Measurements from ENCODE around the gene EZH1. TPM values are rescaled to one million over a fixed set of nuclear protein-coding genes. Genes with fewer than 3 reads are reported as not detected.

The EZH1 gene
- total and polyA plus RNA-seq, 2 of the 4 experiments (the other 2 are of a cell fraction), result 17.6 to 27.3 TPM

- peaks cover 26% of the 10 kb centered on the region for H3K4me1 ChIP-seq (ENCODE audit: control insufficient read depth, insufficient read depth, low read length)
- H2BK20ac ChIP-seq (ENCODE audit: low read depth, low read length), result peak overlapping the region; percentile 99
- in situ Hi-C loops (cut with MboI; ENCODE audit: low sequenced_read_pairs) (no loop called here), dilution Hi-C loops (cut with HindIII; ENCODE audit: low sequenced_read_pairs, unreplicated experiment) (no loop called here), intact Hi-C loops (cut with micrococcal nuclease) (no loop called here)
- H3K27ac ChIP-seq (ENCODE audit: insufficient read depth, low read length), result no peak overlapping the region; the same call in 1 of the 2 replicates
- peak overlapping the region; percentile 99 for H2AK5ac ChIP-seq (ENCODE audit: low read depth, low read length)
- peak overlapping the region; percentile 92 for H3K4ac ChIP-seq (ENCODE audit: low read depth, low read length)
- peak overlapping the region; percentile 14; the same call in 1 of the 2 replicates for H4K5ac ChIP-seq (ENCODE audit: low read depth, low read length)
- POLR2A ChIA-PET (ENCODE audit: unreplicated experiment), result no interaction called here
- peak overlapping the region; percentile 59 for H2BK5ac ChIP-seq (ENCODE audit: low read depth, low read length, poor library complexity, severe bottlenecking)
- H4K8ac ChIP-seq (ENCODE audit: low read depth in 2 of 2, low read length in 2 of 2), result peak overlapping the region; percentile 0 to 86; a peak in 3 of 4 replicates
- no peak overlapping the region for H3K18ac ChIP-seq (ENCODE audit: low read depth, low read length)
- peaks cover 14% of the 10 kb centered on the region for H3K36me3 ChIP-seq (ENCODE audit: control insufficient read depth, insufficient read depth, low read length)
- H3K23ac ChIP-seq (ENCODE audit: low read depth, low read length), result peak overlapping the region; percentile 73
- no peaks in the 10 kb centered on the region for H3K9me3 ChIP-seq (ENCODE audit: control insufficient read depth, insufficient read depth, low read length)
- peak; percentile 83 for DNase-seq
- H2AFZ ChIP-seq (replicated peaks; ENCODE audit: low read length, poor library complexity), result peak overlapping the region; percentile 85
- H3K9me1 ChIP-seq (ENCODE audit: insufficient read depth, low read length), result peaks cover 31% of the 10 kb centered on the region
- peak overlapping the region; percentile 4 for H2BK15ac ChIP-seq (ENCODE audit: low read depth, low read length)
- H2AK9ac ChIP-seq (replicated peaks; ENCODE audit: low read depth, low read length, poor library complexity), result peak overlapping the region; percentile 98
- peak overlapping the region; percentile 30 for H3K4me2 ChIP-seq (ENCODE audit: low read depth, low read length)
- H3K4me3 ChIP-seq (ENCODE audit: insufficient read depth, low read depth, low read length), result no peak overlapping the region
- H3K56ac ChIP-seq (ENCODE audit: extremely low read depth, insufficient read depth, low read length), result no peak overlapping the region
- 24% methylated on average over 6 of the region's 9 CpGs; no CpG with 5 or more reads in 1 of the 2 experiments for WGBS, 2 experiments (ENCODE audit: extremely low coverage in 2 of 2, insufficient read length in 1 of 2)
- H3K14ac ChIP-seq (replicated peaks; ENCODE audit: low read depth, low read length), result peak overlapping the region; percentile 90
- peak; percentile 48; the same call in 1 of the 2 replicates for TF ChIP-seq CEBPB (IDR thresholded peaks at IDR 0.05; ENCODE audit: low read depth, low read length)
- no peak for TF ChIP-seq RCOR1 (IDR thresholded peaks at IDR 0.05; ENCODE audit: insufficient replicate concordance, low read length)
- TF ChIP-seq FOS (IDR thresholded peaks at IDR 0.05; ENCODE audit: low read depth, low read length), result peak; percentile 37; the same call in 1 of the 2 replicates
- H3K27me3 ChIP-seq (ENCODE audit: control insufficient read depth, insufficient read depth, low read length), result no peaks in the 10 kb centered on the region
- no TSS peak for BruUV-seq (replicated peaks)
- H2BK120ac ChIP-seq (ENCODE audit: low read depth, low read length), result peak overlapping the region; percentile 93
- H3K9ac ChIP-seq (ENCODE audit: low read depth, low read length), result no peak overlapping the region
- CTCF ChIA-PET, result interaction anchor here (0.5 kb wide), 1 partner anchor 201 kb away, joined by 4 read pairs; no protein-coding TSS in a partner anchor
- ATAC-seq (ENCODE audit: low read depth), result peak; percentile 47
- peak overlapping the region; percentile 90 for H4K91ac ChIP-seq (ENCODE audit: insufficient read depth, low read depth, low read length)
- no peaks in the 10 kb centered on the region for H4K20me1 ChIP-seq (ENCODE audit: insufficient read depth, low read length)
- peaks cover 0 to 47% of the 10 kb centered on the region in 2 experiments for H3K79me1 ChIP-seq (ENCODE audit: low read depth in 1 of 2, low read length in 2 of 2)
Observed at GRCh38 chr17:42783062-42783790, 38.4 kb upstream of the EZH1 start.

All from IMR-90 (cell line).